Body of pancreas (tissue), 4 donors: ENCODE measurements around the gene EPM2A.

Experiments
- POLR2A ChIP-seq, 3 donors: fragments of 450-650 bp; IDR thresholded peaks; one replicate each; pipeline ENCODE4 v1.6.1; 2016; ENCODE audit warnings: antibody characterized with exemption in 3 of 3, mild to moderate bottlenecking in 2 of 3
- TF ChIP-seq, protein P1 (sequence below), 7 experiments: fragments of 450-650 bp in 4 of 7; fragments of 200-600 bp in 3 of 7; sonication (generic) in 3 of 7; IDR thresholded peaks; one replicate each; pipeline ENCODE4 v1.5.1; 2016 to 2019; ENCODE audit warnings: antibody characterized with exemption in 7 of 7

DNA sequence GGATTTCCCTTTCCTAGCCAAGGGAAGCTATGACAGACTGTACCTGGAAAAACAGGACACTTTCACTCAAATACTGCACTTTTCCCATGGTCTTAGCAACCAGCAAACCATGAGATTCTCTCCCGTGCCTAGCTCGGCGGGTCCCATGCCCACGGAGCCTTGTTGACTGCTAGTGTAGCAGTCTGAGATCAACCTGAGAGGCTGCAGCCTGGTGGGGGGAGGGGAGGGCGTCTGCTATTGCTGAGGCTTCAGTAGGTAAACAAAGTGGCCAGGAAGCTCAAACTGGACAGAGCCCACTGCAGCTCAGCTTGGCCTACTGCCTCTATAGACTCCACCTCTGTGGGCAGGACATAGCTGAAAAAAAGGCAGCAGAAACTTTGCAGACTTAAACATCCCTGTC lies 61.8 kb downstream of the EPM2A start:
- TF ChIP-seq, protein P1, sequence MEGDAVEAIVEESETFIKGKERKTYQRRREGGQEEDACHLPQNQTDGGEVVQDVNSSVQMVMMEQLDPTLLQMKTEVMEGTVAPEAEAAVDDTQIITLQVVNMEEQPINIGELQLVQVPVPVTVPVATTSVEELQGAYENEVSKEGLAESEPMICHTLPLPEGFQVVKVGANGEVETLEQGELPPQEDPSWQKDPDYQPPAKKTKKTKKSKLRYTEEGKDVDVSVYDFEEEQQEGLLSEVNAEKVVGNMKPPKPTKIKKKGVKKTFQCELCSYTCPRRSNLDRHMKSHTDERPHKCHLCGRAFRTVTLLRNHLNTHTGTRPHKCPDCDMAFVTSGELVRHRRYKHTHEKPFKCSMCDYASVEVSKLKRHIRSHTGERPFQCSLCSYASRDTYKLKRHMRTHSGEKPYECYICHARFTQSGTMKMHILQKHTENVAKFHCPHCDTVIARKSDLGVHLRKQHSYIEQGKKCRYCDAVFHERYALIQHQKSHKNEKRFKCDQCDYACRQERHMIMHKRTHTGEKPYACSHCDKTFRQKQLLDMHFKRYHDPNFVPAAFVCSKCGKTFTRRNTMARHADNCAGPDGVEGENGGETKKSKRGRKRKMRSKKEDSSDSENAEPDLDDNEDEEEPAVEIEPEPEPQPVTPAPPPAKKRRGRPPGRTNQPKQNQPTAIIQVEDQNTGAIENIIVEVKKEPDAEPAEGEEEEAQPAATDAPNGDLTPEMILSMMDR (IDR thresholded peaks at IDR 0.05), result no peak
- no peak for TF ChIP-seq POLR2A (IDR thresholded peaks at IDR 0.05)
